GM23248 (cell line): Measurements from ENCODE around the gene SCEL. TPM values are rescaled to one million over a fixed set of nuclear protein-coding genes. Genes with fewer than 3 reads are reported as not detected.
A peak's percentile ranks its signal among the peaks of the same experiment; 100 is the strongest.

Experiments
- DNase-seq: peaks from one replicate; pipeline ENCODE4 v3.0.0-alpha.2; 2015
- H2AFZ ChIP-seq: fragments of 200-600 bp; sonication (generic); 2 replicates; pipeline ENCODE4 v1.6.1; 2016; ENCODE audit warnings: antibody characterized with exemption
- H3F3A ChIP-seq: fragments of 200-600 bp; sonication (generic); 2 replicates; pipeline ENCODE4 v1.6.1; 2016; ENCODE audit warnings: mild to moderate bottlenecking, antibody characterized with exemption, mixed run types; ENCODE audit not compliant: insufficient read depth
- H3K27ac ChIP-seq: fragments of 200-600 bp; sonication (generic); 2 replicates; pipeline ENCODE4 v1.5.1; 2016; ENCODE audit warnings: mild to moderate bottlenecking
- H3K27me3 ChIP-seq: fragments of 200-600 bp; sonication (generic); replicated peaks from 2 replicates; pipeline ENCODE4 v1.6.1; 2016; ENCODE audit warnings: mild to moderate bottlenecking; ENCODE audit not compliant: insufficient read depth
- H3K36me3 ChIP-seq: fragments of 200-600 bp; sonication (generic); 2 replicates; pipeline ENCODE4 v1.6.1; 2016; ENCODE audit warnings: low read depth, mild to moderate bottlenecking
- H3K4me1 ChIP-seq: fragments of 200-600 bp; sonication (generic); 2 replicates; pipeline ENCODE4 v1.6.1; 2016; ENCODE audit warnings: mild to moderate bottlenecking; ENCODE audit not compliant: insufficient read depth
- H3K4me2 ChIP-seq: fragments of 200-600 bp; sonication (generic); one replicate; pipeline ENCODE4 v1.6.1; 2016; ENCODE audit warnings: mild to moderate bottlenecking; ENCODE audit not compliant: unreplicated experiment
- H3K4me3 ChIP-seq: fragments of 200-600 bp; sonication (generic); 2 replicates; pipeline ENCODE4 v1.5.1; 2016; ENCODE audit warnings: mild to moderate bottlenecking
- H3K79me2 ChIP-seq: fragments of 200-600 bp; sonication (generic); 2 replicates; pipeline ENCODE4 v1.6.1; 2016; ENCODE audit warnings: mild to moderate bottlenecking; ENCODE audit not compliant: insufficient read depth
- H3K9ac ChIP-seq: fragments of 200-600 bp; sonication (generic); 2 replicates; pipeline ENCODE4 v1.6.1; 2016; ENCODE audit warnings: mild to moderate bottlenecking
- H3K9me2 ChIP-seq: fragments of 200-600 bp; sonication (generic); 2 replicates; pipeline ENCODE4 v1.6.1; 2016; ENCODE audit warnings: mixed run types, mild to moderate bottlenecking, moderate library complexity; ENCODE audit not compliant: insufficient read depth
- H3K9me3 ChIP-seq: fragments of 200-600 bp; sonication (generic); one replicate; pipeline ENCODE4 v1.6.1; 2017; ENCODE audit warnings: low read depth
- H4K20me1 ChIP-seq: fragments of 200-600 bp; sonication (generic); 2 replicates; pipeline ENCODE4 v1.6.0; 2016; ENCODE audit not compliant: insufficient read depth
- EZH2 ChIP-seq: fragments of 200-600 bp; sonication (generic); IDR thresholded peaks from 2 replicates; pipeline ENCODE4 v1.6.1; 2018; ENCODE audit warnings: antibody characterized with exemption, mild to moderate bottlenecking; ENCODE audit not compliant: insufficient read depth, poor library complexity, severe bottlenecking
- EZH2phosphoT487 ChIP-seq: fragments of 200-600 bp; sonication (generic); IDR thresholded peaks from 2 replicates; pipeline ENCODE4 v1.6.1; 2018; ENCODE audit warnings: antibody characterized with exemption, moderate library complexity, mild to moderate bottlenecking, low read depth; ENCODE audit not compliant: insufficient read depth
- whole genome bisulfite sequencing, 2 experiments: methylation state at CpG; one replicate each; pipeline ENCODE4 v1.1.6; 2015 to 2017; ENCODE audit warnings: low lambda C conversion rate in 2 of 2, low coverage in 1 of 2; ENCODE audit errors: missing lambda C conversion rate in 2 of 2; 5-methylcytosine and 5-hydroxymethylcytosine counted together
- in situ Hi-C: fragments of 300-500 bp; cut with MboI; formaldehyde crosslinking; loops from 2 replicates; pipeline ENCODE4 v1.15.0; 2020
- polyA plus RNA-seq: library from polyadenylated mRNA; unstranded; fragments of >200 nt; fragmentation: Nextera tagmentation; extraction: Ambion mirVana; gene quantifications from 2 replicates; pipeline ENCODE4 v1.2.1, GENCODE V29; 2016
- total RNA-seq: library from RNA; depleted of rRNA; stranded (reverse); fragments of >200 nt; shearing (Covaris generic); gene quantifications from 2 replicates; pipeline ENCODE4 v1.2.3, GENCODE V29; 2014

The SCEL gene
- total and polyA plus RNA-seq, 2 experiments from 2014 or later = not detected

GRCh38 chr13:77513719-77514335, 21.7 kb upstream of the SCEL start:
- Histone ChIP-seq H3K9ac (no peak overlapping the region), H3F3A (peaks cover 22% of the 10 kb centered on the region; the same call in 1 of the 2 replicates), H3K79me2 (no peaks in the 10 kb centered on the region), H2AFZ (no peak overlapping the region), H3K27me3 (no peaks in the 10 kb centered on the region), H3K4me2 (no peak overlapping the region), H3K4me1 (peaks cover 23% of the 10 kb centered on the region), H3K9me3 (no peaks in the 10 kb centered on the region), H3K9me2 (no peaks in the 10 kb centered on the region), H3K4me3 (no peak overlapping the region), H3K36me3 (no peaks in the 10 kb centered on the region), H4K20me1 (no peaks in the 10 kb centered on the region), H3K27ac (no peak overlapping the region)
- in situ Hi-C loops = no loop called here
- DNase-seq = no peak
- no peak for TF ChIP-seq EZH2
- TF ChIP-seq EZH2phosphoT487 = no peak
- WGBS, 2 experiments = 87 to 92% methylated on average over 2 of the region's 2 CpGs

GRCh38 chr13:77514336-77514726, 21.2 kb upstream of the SCEL start:
- no peaks in the 10 kb centered on the region for H3K9me2 ChIP-seq
- peaks cover 18% of the 10 kb centered on the region for H3K4me1 ChIP-seq
- H3K4me3 ChIP-seq = no peak overlapping the region
- no peaks in the 10 kb centered on the region for H3K9me3 ChIP-seq
- no peak overlapping the region for H3K9ac ChIP-seq
- no peak overlapping the region for H2AFZ ChIP-seq
- H3F3A ChIP-seq = peaks cover 17% of the 10 kb centered on the region; the same call in 1 of the 2 replicates
- H3K4me2 ChIP-seq = no peak overlapping the region
- no peaks in the 10 kb centered on the region for H4K20me1 ChIP-seq
- H3K27me3 ChIP-seq = no peaks in the 10 kb centered on the region
- no peaks in the 10 kb centered on the region for H3K36me3 ChIP-seq
- WGBS, 2 experiments = 0 to 4% methylated on average over 1 of the region's 1 CpG
- no peak for TF ChIP-seq EZH2
- no peak for TF ChIP-seq EZH2phosphoT487
- no peaks in the 10 kb centered on the region for H3K79me2 ChIP-seq
- in situ Hi-C loops = no loop called here
- no peak overlapping the region for H3K27ac ChIP-seq
- no peak for DNase-seq

- H3K4me3 ChIP-seq = no peak overlapping the region
- peaks cover 16% of the 10 kb centered on the region; the same call in 1 of the 2 replicates for H3F3A ChIP-seq
- H3K36me3 ChIP-seq = no peaks in the 10 kb centered on the region
- no peaks in the 10 kb centered on the region for H3K9me2 ChIP-seq
- no peaks in the 10 kb centered on the region for H3K27me3 ChIP-seq
- peak overlapping the region; percentile 38 for H3K4me2 ChIP-seq
- no peaks in the 10 kb centered on the region for H3K9me3 ChIP-seq
- H2AFZ ChIP-seq = no peak overlapping the region
- H3K27ac ChIP-seq = peak overlapping the region; percentile 47
- H3K4me1 ChIP-seq = peaks cover 13% of the 10 kb centered on the region
- no peaks in the 10 kb centered on the region for H3K79me2 ChIP-seq
- in situ Hi-C loops = no loop called here
- no peak for DNase-seq
- H3K9ac ChIP-seq = no peak overlapping the region
- WGBS, 2 experiments = 98 to 100% methylated on average over 2 of the region's 2 CpGs
- H4K20me1 ChIP-seq = no peaks in the 10 kb centered on the region
- TF ChIP-seq EZH2 (no peak), EZH2phosphoT487 (no peak)
These were observed 19.7 kb upstream of the SCEL start for GRCh38 chr13:77515785-77516184.

GRCh38 chr13:77516342-77516789, 19.1 kb upstream of the SCEL start:
- Histone ChIP-seq H3K36me3 (no peaks in the 10 kb centered on the region), H3K4me1 (peaks cover 18% of the 10 kb centered on the region), H3K27ac (peak overlapping the region; percentile 47), H3K9ac (no peak overlapping the region), H3K27me3 (no peaks in the 10 kb centered on the region), H3K9me3 (no peaks in the 10 kb centered on the region), H2AFZ (no peak overlapping the region; the same call in 1 of the 2 replicates), H3F3A (peaks cover 22% of the 10 kb centered on the region; the same call in 1 of the 2 replicates), H3K4me3 (no peak overlapping the region), H3K4me2 (peak overlapping the region; percentile 38), H3K9me2 (no peaks in the 10 kb centered on the region), H4K20me1 (no peaks in the 10 kb centered on the region), H3K79me2 (no peaks in the 10 kb centered on the region)
- in situ Hi-C loops = no loop called here
- 49 to 50% methylated on average over 4 of the region's 4 CpGs for WGBS, 2 experiments
- TF ChIP-seq EZH2phosphoT487 (no peak), EZH2 (no peak)
- peak; percentile 87 for DNase-seq
